ENCODE measurements around the gene KLF3.

DNA sequence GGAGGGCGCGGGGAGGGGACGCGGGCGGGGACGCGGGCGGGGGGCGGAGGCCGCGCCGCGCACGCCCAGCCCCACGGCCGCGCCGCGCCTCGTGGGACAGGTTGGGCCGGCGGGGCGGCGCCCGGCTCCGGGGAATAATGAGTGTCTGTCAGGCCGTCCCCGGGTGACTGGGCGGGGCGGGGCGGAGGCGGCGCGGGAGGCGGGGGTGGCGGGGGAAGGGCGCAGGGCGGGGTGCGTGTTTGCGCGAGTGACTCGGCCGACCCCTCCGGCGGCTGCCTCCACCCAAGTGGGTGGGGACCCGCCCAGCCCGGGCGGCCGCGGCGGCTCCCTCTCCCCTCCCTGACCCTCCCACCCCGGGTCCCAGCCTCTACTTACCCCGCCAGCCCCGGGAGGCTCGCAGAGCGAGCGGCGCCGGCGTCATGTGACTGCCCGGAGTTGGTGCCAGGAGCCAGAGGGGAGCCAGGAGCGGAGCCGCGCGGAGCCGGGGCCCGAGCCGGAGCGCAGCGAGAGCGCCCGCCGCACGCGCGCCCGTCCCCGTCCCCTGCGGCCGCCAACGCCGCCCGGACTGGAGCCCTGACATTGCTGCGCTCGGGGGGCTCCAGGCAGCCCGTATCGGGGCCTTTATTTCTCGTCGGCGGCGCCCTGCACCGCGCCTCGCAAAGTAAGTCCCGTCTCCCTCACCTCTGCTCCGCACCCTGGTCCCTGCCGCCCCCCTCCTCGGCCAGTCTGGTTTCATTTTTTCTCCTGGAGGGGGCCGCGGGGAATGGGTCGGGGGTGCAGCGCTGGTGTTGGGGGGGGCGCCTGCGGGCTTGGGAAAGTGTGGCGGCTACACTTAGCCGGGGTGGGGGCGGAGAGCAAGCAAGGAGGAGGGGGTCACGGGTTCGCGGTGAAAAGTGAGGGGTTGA is at the start of gene KLF3:
- TF ChIP-seq, protein P1, sequence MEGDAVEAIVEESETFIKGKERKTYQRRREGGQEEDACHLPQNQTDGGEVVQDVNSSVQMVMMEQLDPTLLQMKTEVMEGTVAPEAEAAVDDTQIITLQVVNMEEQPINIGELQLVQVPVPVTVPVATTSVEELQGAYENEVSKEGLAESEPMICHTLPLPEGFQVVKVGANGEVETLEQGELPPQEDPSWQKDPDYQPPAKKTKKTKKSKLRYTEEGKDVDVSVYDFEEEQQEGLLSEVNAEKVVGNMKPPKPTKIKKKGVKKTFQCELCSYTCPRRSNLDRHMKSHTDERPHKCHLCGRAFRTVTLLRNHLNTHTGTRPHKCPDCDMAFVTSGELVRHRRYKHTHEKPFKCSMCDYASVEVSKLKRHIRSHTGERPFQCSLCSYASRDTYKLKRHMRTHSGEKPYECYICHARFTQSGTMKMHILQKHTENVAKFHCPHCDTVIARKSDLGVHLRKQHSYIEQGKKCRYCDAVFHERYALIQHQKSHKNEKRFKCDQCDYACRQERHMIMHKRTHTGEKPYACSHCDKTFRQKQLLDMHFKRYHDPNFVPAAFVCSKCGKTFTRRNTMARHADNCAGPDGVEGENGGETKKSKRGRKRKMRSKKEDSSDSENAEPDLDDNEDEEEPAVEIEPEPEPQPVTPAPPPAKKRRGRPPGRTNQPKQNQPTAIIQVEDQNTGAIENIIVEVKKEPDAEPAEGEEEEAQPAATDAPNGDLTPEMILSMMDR (IDR thresholded peaks at IDR 0.05), result no peak
- peak; percentile 30; the same call in 1 of the 2 replicates for TF ChIP-seq POLR2AphosphoS5 (IDR thresholded peaks at IDR 0.05; ENCODE audit: low read depth, low read length)
- TF ChIP-seq, protein P2, sequence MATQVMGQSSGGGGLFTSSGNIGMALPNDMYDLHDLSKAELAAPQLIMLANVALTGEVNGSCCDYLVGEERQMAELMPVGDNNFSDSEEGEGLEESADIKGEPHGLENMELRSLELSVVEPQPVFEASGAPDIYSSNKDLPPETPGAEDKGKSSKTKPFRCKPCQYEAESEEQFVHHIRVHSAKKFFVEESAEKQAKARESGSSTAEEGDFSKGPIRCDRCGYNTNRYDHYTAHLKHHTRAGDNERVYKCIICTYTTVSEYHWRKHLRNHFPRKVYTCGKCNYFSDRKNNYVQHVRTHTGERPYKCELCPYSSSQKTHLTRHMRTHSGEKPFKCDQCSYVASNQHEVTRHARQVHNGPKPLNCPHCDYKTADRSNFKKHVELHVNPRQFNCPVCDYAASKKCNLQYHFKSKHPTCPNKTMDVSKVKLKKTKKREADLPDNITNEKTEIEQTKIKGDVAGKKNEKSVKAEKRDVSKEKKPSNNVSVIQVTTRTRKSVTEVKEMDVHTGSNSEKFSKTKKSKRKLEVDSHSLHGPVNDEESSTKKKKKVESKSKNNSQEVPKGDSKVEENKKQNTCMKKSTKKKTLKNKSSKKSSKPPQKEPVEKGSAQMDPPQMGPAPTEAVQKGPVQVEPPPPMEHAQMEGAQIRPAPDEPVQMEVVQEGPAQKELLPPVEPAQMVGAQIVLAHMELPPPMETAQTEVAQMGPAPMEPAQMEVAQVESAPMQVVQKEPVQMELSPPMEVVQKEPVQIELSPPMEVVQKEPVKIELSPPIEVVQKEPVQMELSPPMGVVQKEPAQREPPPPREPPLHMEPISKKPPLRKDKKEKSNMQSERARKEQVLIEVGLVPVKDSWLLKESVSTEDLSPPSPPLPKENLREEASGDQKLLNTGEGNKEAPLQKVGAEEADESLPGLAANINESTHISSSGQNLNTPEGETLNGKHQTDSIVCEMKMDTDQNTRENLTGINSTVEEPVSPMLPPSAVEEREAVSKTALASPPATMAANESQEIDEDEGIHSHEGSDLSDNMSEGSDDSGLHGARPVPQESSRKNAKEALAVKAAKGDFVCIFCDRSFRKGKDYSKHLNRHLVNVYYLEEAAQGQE (IDR thresholded peaks at IDR 0.05; ENCODE audit: insufficient read depth in 1 of 2, low read depth in 2 of 2, low read length in 1 of 2), result no peak
